ENCODE results near the gene ACAP3.

ACAP3 gene

GRCh38 chr1:1343811-1344421, 36.2 kb upstream of the ACAP3 start:
- DNase-seq, result no peak

- DNase-seq, result no peak
Observed at GRCh38 chr1:1342584-1343115, 34.9 kb upstream of the ACAP3 start.

GRCh38 chr1:1342061-1342562, 34.4 kb upstream of the ACAP3 start:
- DNase-seq, result no peak

- DNase-seq, result no peak
Observed at GRCh38 chr1:1341549-1342021, 33.9 kb upstream of the ACAP3 start.

GRCh38 chr1:1340791-1341548, 33.2 kb upstream of the ACAP3 start:
- DNase-seq, result no peak

- DNase-seq, result no peak
Observed at GRCh38 chr1:1340185-1340584, 32.5 kb upstream of the ACAP3 start.

- DNase-seq, result no peak
Observed at GRCh38 chr1:1338278-1338677, 30.5 kb upstream of the ACAP3 start.

- no peak for DNase-seq
Observed at GRCh38 chr1:1337793-1338147, 30.0 kb upstream of the ACAP3 start.

- DNase-seq, result no peak
Observed at GRCh38 chr1:1336931-1337792, 29.4 kb upstream of the ACAP3 start.

- no peak for DNase-seq
Observed at GRCh38 chr1:1336446-1336845, 28.7 kb upstream of the ACAP3 start.

GRCh38 chr1:1335792-1336248, 28.1 kb upstream of the ACAP3 start:
- DNase-seq, result no peak

GRCh38 chr1:1335283-1335682, 27.6 kb upstream of the ACAP3 start:
- DNase-seq, result no peak

GRCh38 chr1:1334835-1335234, 27.1 kb upstream of the ACAP3 start:
- no peak for DNase-seq

- DNase-seq, result no peak
Observed at GRCh38 chr1:1333551-1334241, 26.0 kb upstream of the ACAP3 start.

GRCh38 chr1:1332774-1333480, 25.2 kb upstream of the ACAP3 start:
- no peak for DNase-seq

- DNase-seq, result no peak
Observed at GRCh38 chr1:1332031-1332755, 24.5 kb upstream of the ACAP3 start.

- peak; percentile 58 for DNase-seq
Observed at GRCh38 chr1:1331068-1331965, 23.6 kb upstream of the ACAP3 start, which contains the start of gene TAS1R3. TAS1R3 (plus strand) TSS chr1:1331280; CDS start chr1:1331346, 66 bp downstream.

GRCh38 chr1:1330366-1331067, 22.8 kb upstream of the ACAP3 start:
- DNase-seq, result peak; percentile 58
